ENCODE measurements around the gene MBNL2.
A peak's percentile ranks its signal among the peaks of the same experiment; 100 is the strongest.
"Not testable (repeated sequence)": the region's sequence is repeated elsewhere in the genome, so short reads cannot be mapped to it uniquely, and the experiment has no call there.

MBNL2 gene

GRCh38 chr13:97221989-97222700 lies at the start of gene MBNL2:
Gene MBNL2 (plus strand): TSS chr13:97222333. CDS start chr13:97276236, 53,903 bp downstream.
- peak; percentile 74 to 79 for DNase-seq (ENCODE audit: low read depth in 2 of 2)

GRCh38 chr13:97174638-97175037 lies 47.5 kb upstream of the MBNL2 start:
- no peak for DNase-seq (ENCODE audit: low read depth in 2 of 2)

GRCh38 chr13:97175041-97175440 lies 47.1 kb upstream of the MBNL2 start:
- no peak for DNase-seq (ENCODE audit: low read depth in 2 of 2)

- no peak for DNase-seq (ENCODE audit: low read depth in 2 of 2)
These were observed 42.6 kb upstream of the MBNL2 start for GRCh38 chr13:97179501-97179900.

- DNase-seq (ENCODE audit: low read depth in 2 of 2): no peak
These were observed 39.8 kb upstream of the MBNL2 start for GRCh38 chr13:97182111-97182890.

GRCh38 chr13:97185291-97185690 lies 36.8 kb upstream of the MBNL2 start:
- DNase-seq (ENCODE audit: low read depth in 2 of 2): no peak

GRCh38 chr13:97185751-97186150 lies 36.4 kb upstream of the MBNL2 start:
- no peak for DNase-seq (ENCODE audit: low read depth in 2 of 2)

GRCh38 chr13:97188207-97188606 lies 33.9 kb upstream of the MBNL2 start:
- no peak for DNase-seq (ENCODE audit: low read depth in 2 of 2)

- no peak for DNase-seq (ENCODE audit: low read depth in 2 of 2)
These were observed 32.2 kb upstream of the MBNL2 start for GRCh38 chr13:97189928-97190327.

- DNase-seq (ENCODE audit: low read depth in 2 of 2): no peak
These were observed 31.0 kb upstream of the MBNL2 start for GRCh38 chr13:97191142-97191541.

- no peak for DNase-seq (ENCODE audit: low read depth in 2 of 2)
These were observed 30.5 kb upstream of the MBNL2 start for GRCh38 chr13:97191615-97192014.

- DNase-seq (ENCODE audit: low read depth in 2 of 2): no peak
These were observed 30.0 kb upstream of the MBNL2 start for GRCh38 chr13:97192166-97192565.

- DNase-seq (ENCODE audit: low read depth in 2 of 2): no peak
These were observed 28.6 kb upstream of the MBNL2 start for GRCh38 chr13:97193577-97193976.

GRCh38 chr13:97194479-97194878 lies 27.7 kb upstream of the MBNL2 start:
- DNase-seq (ENCODE audit: low read depth in 2 of 2): no peak

GRCh38 chr13:97196340-97196739 lies 25.8 kb upstream of the MBNL2 start:
- DNase-seq (ENCODE audit: low read depth in 2 of 2): no peak

GRCh38 chr13:97198753-97199152 lies 23.4 kb upstream of the MBNL2 start:
- no peak for DNase-seq (ENCODE audit: low read depth in 2 of 2)

GRCh38 chr13:97199451-97199850 lies 22.7 kb upstream of the MBNL2 start:
- no peak for DNase-seq (ENCODE audit: low read depth in 2 of 2)

GRCh38 chr13:97200081-97200942 lies 21.8 kb upstream of the MBNL2 start:
- DNase-seq (ENCODE audit: low read depth in 2 of 2): no peak

- no peak for DNase-seq (ENCODE audit: low read depth in 2 of 2)
These were observed 19.4 kb upstream of the MBNL2 start for GRCh38 chr13:97202761-97203160.

GRCh38 chr13:97205465-97205864 lies 16.7 kb upstream of the MBNL2 start:
- DNase-seq (ENCODE audit: low read depth in 2 of 2): no peak

GRCh38 chr13:97205982-97206381 lies 16.2 kb upstream of the MBNL2 start:
- DNase-seq (ENCODE audit: low read depth in 2 of 2): no peak

GRCh38 chr13:97207252-97207651 lies 14.9 kb upstream of the MBNL2 start:
- not testable (repeated sequence) for DNase-seq (ENCODE audit: low read depth in 2 of 2)
